GM18505 (cell line): ENCODE measurements around the gene MID1.
A peak's percentile ranks its signal among the peaks of the same experiment; 100 is the strongest.

Experiments used
- ATAC-seq: cut with Tn5 transposase; IDR thresholded peaks from one replicate; pipeline ENCODE4 v1.9.1; 2021; ENCODE audit not compliant: unreplicated experiment
- POLR2A ChIP-seq: IDR thresholded peaks from 4 replicates; pipeline ENCODE4 v1.6.1; 2011; ENCODE audit warnings: borderline replicate concordance; ENCODE audit not compliant: insufficient read depth, insufficient read length; ENCODE audit errors: extremely low read depth

Gene MID1

GRCh38 chrX:10631416-10632145 lies 11.2 kb upstream of the MID1 start:
- no peak for ATAC-seq
- TF ChIP-seq POLR2A: no peak

DNA sequence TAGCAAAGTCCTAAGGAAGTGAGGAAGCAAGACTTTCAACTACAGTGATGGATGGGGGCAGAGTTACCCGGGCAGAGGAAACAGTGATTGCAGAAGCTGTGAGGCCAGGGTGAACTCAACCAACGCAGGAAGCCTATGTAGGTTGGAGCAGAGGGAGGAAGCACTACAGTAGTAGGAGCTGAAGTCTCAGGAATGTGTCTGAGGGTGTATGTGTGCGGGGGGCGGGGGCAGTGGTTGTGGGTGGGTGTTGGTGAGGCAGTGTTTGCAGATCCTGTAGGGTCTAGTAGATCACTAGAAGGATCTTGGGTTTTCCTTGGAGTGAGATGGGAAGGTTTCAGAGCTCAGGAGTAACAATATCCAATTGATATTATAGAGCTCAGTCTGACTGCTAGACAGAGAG lies 9.9 kb upstream of the MID1 start:
- no peak for TF ChIP-seq POLR2A
- no peak for ATAC-seq

DNA sequence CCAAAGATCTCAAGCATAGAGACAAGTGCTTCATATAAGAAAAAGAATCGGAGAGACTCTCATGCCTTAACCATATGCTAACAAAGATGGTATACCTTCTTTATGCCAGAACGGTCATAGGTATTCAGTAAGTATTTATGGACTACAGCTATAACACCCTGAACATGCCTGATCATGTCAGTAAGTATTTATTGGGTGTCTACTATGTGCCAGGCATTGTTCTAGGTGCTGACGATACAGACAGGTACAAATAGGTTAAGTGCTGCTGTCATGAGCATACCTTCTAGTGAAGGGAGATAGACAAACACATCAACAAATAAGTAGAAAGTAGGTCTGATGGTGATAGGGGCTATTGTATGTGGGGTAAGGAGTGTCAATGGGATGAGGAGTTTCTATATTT lies 9.5 kb upstream of the MID1 start:
- no peak for TF ChIP-seq POLR2A
- ATAC-seq: no peak

- no peak for ATAC-seq
- no peak for TF ChIP-seq POLR2A
Measured at GRCh38 chrX:10628906-10629305, 8.5 kb upstream of the MID1 start.

GRCh38 chrX:10622197-10622596 lies 1.8 kb upstream of the MID1 start:
- no peak for TF ChIP-seq POLR2A
- no peak for ATAC-seq

DNA sequence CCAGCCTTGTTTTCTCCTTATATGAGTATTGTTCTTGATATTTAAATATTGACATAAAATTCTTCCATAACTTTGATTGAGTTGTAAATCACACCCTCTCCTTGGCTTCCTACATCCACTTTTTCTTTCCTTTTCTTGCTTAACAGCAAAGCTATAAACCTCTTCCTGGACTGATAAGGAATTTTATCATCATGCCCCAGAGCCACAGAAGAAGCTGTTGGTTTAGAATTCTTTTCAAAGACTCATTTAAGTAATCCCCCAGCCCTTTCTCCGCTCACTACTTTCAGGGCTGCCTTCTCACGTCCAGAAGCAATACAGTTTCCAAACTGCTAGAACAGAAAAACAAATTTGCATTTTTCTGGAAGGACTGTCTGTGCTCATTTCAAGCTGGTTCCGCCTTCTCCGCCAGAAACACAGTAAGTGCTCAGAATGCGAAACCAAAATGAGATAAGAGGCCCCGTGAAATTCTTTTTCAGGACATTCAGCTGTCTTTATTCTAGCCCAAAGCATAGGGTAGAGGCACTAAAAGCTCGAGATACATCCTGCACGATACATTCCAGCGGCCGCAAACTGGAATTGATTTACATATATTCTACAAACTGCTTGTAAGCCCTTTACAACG lies 849 bp downstream of the MID1 start:
- no peak for ATAC-seq
- TF ChIP-seq POLR2A: no peak

- TF ChIP-seq POLR2A: no peak
Measured at GRCh38 chrX:10618961-10619360, 1.4 kb downstream of the MID1 start.

GRCh38 chrX:10617999-10618351 lies 2.4 kb downstream of the MID1 start:
- TF ChIP-seq POLR2A: no peak
- ATAC-seq: no peak

More at GRCh38 chrX:10618961-10619360, 1.4 kb downstream of the MID1 start:
- no peak for ATAC-seq

- TF ChIP-seq POLR2A: no peak
- ATAC-seq: no peak
Measured at GRCh38 chrX:10617186-10617998, 3.0 kb downstream of the MID1 start.

- TF ChIP-seq POLR2A: no peak
- ATAC-seq: peak; percentile 84
Measured at GRCh38 chrX:10615931-10616774, 4.2 kb downstream of the MID1 start.

DNA sequence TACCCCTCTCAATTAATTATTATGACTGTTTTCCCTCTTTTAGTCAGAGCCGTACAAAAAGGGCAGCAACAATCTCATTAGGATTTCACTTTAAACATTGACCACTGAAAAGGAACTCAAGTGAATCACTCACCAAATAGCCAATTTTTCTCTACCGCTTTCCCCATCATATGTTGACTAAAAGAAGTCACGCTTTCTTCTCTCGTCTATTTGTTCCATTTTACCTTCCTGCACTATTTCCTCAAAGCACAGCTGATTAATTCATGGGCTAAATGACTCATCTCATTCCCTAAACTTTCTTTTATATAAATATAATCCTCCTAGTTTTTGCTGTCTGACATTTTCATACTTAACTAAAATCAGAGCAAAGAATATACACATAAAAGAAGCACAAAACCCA lies 8.2 kb downstream of the MID1 start:
- TF ChIP-seq POLR2A: no peak
- ATAC-seq: no peak

GRCh38 chrX:10611441-10612090 lies 8.8 kb downstream of the MID1 start:
- no peak for TF ChIP-seq POLR2A
- no peak for ATAC-seq
